ENCODE data around the gene DOCK8. TPM values are rescaled to one million over a fixed set of nuclear protein-coding genes. Genes with fewer than 3 reads are reported as not detected.
"Not testable (repeated sequence)": the region's sequence is repeated elsewhere in the genome, so short reads cannot be mapped to it uniquely, and the experiment has no call there.

Gene DOCK8
- total RNA-seq, 1 experiment from 2014 or later: not detected

- peak; percentile 6 for DNase-seq (ENCODE audit: low read depth)
These were observed 192.4 kb downstream of the DOCK8 start for GRCh38 chr9:406886-407654.

GRCh38 chr9:409655-410054 is 195.0 kb downstream of the DOCK8 start:
- not testable (repeated sequence) for DNase-seq (ENCODE audit: low read depth)

GRCh38 chr9:414595-414994 is 199.9 kb downstream of the DOCK8 start:
- DNase-seq (ENCODE audit: low read depth): no peak

- DNase-seq (ENCODE audit: low read depth): peak; percentile 19
These were observed 205.0 kb downstream of the DOCK8 start for GRCh38 chr9:419571-420171.

- no peak for DNase-seq (ENCODE audit: low read depth)
These were observed 207.2 kb downstream of the DOCK8 start for GRCh38 chr9:421896-422295.

- DNase-seq (ENCODE audit: low read depth): no peak
These were observed 211.6 kb downstream of the DOCK8 start for GRCh38 chr9:426264-426663.

- DNase-seq (ENCODE audit: low read depth): no peak
These were observed 212.3 kb downstream of the DOCK8 start for GRCh38 chr9:426976-427375.

GRCh38 chr9:431701-432100 is 217.0 kb downstream of the DOCK8 start:
- no peak for DNase-seq (ENCODE audit: low read depth)

GRCh38 chr9:436482-436881 is 221.8 kb downstream of the DOCK8 start:
- DNase-seq (ENCODE audit: low read depth): no peak

GRCh38 chr9:437066-437465 is 222.4 kb downstream of the DOCK8 start:
- no peak for DNase-seq (ENCODE audit: low read depth)

GRCh38 chr9:437574-438001 is 222.9 kb downstream of the DOCK8 start:
- DNase-seq (ENCODE audit: low read depth): peak; percentile 4

- DNase-seq (ENCODE audit: low read depth): no peak
These were observed 223.4 kb downstream of the DOCK8 start for GRCh38 chr9:438066-438465.

GRCh38 chr9:438961-439768 is 224.5 kb downstream of the DOCK8 start:
- no peak for DNase-seq (ENCODE audit: low read depth)

- DNase-seq (ENCODE audit: low read depth): no peak
These were observed 226.5 kb downstream of the DOCK8 start for GRCh38 chr9:441126-441525.

GRCh38 chr9:444528-444927 is 229.9 kb downstream of the DOCK8 start:
- no peak for DNase-seq (ENCODE audit: low read depth)

- DNase-seq (ENCODE audit: low read depth): no peak
These were observed 230.4 kb downstream of the DOCK8 start for GRCh38 chr9:445033-445432.

GRCh38 chr9:446074-446699 is 231.5 kb downstream of the DOCK8 start:
- no peak for DNase-seq (ENCODE audit: low read depth)

- DNase-seq (ENCODE audit: low read depth): peak; percentile 4
These were observed 232.8 kb downstream of the DOCK8 start for GRCh38 chr9:447230-448025.

- DNase-seq (ENCODE audit: low read depth): no peak
These were observed 235.4 kb downstream of the DOCK8 start for GRCh38 chr9:450057-450456.

GRCh38 chr9:450561-450960 is 235.9 kb downstream of the DOCK8 start:
- DNase-seq (ENCODE audit: low read depth): no peak

- DNase-seq (ENCODE audit: low read depth): no peak
These were observed 239.2 kb downstream of the DOCK8 start for GRCh38 chr9:453832-454231.

All from LHCN-M2 (cell line).